ENCODE data around the gene GRAP.

DNA sequence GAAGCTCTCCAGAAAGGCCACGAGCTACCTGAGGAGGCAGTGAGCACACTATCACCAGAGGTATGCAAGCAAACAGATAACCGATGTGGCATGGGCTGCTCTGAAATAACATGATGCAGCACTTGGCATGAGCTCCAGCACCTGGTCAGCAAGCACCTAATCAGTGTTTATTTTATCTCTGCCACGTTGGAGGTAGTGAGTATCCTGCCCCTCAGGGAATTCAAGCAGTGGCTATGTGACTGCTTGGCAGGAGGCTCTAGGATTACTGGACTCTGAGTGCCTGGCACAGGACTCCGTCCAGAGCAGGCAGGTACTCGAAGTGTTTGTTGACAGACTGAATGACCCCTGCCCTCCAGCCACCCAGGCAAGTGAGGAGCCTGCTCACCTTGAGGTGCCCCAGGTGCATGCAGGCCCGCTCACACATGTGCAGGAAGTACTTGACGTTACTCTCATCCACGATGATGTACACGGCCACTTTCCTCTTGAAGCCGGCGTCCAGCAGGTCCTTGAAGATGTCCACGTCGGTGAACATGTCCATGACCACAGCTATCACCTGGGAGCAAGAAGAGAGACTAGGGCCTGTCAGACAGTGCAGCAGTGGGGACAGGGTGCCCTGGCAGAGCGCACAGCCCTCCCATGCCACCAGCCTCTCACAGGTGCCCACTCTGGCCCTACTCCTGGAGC is 58.8 kb downstream of the GRAP start:
- TF ChIP-seq, protein P1, sequence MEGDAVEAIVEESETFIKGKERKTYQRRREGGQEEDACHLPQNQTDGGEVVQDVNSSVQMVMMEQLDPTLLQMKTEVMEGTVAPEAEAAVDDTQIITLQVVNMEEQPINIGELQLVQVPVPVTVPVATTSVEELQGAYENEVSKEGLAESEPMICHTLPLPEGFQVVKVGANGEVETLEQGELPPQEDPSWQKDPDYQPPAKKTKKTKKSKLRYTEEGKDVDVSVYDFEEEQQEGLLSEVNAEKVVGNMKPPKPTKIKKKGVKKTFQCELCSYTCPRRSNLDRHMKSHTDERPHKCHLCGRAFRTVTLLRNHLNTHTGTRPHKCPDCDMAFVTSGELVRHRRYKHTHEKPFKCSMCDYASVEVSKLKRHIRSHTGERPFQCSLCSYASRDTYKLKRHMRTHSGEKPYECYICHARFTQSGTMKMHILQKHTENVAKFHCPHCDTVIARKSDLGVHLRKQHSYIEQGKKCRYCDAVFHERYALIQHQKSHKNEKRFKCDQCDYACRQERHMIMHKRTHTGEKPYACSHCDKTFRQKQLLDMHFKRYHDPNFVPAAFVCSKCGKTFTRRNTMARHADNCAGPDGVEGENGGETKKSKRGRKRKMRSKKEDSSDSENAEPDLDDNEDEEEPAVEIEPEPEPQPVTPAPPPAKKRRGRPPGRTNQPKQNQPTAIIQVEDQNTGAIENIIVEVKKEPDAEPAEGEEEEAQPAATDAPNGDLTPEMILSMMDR (IDR thresholded peaks at IDR 0.05): no peak
- TF ChIP-seq POLR2A (IDR thresholded peaks at IDR 0.05): no peak
